H1 (cell line): ENCODE data around the gene NEDD4L.

ENCODE experiments used
- ASH2L ChIP-seq: fragments of 200-600, 300-600 bp; sonication (generic); IDR thresholded peaks from one replicate; pipeline ENCODE4 v1.7.1; 2017; ENCODE audit warnings: low read length
- BCL11A ChIP-seq, 2 experiments: IDR thresholded peaks; one replicate each; pipeline ENCODE4 v1.6.1; 2011; ENCODE audit warnings: low read depth in 2 of 2, low read length in 2 of 2, mild to moderate bottlenecking in 2 of 2
- CTCF ChIP-seq, 3 experiments: IDR thresholded peaks; 1 replicate in 2 of 3; 2 replicates in 1 of 3; pipeline versions ENCODE4 v1.5.1 to v1.6.1; 2011; ENCODE audit warnings: low read length in 3 of 3, mild to moderate bottlenecking in 3 of 3, inconsistent platforms in 2 of 3, low read depth in 1 of 3, moderate library complexity in 1 of 3; ENCODE audit not compliant: insufficient read depth in 1 of 3; ENCODE audit errors: control extremely low read depth in 1 of 3

GRCh38 chr18:58144671-58145285 lies 100.8 kb downstream of the NEDD4L start:
- TF ChIP-seq ASH2L, result no peak
- TF ChIP-seq CTCF (IDR thresholded peaks at IDR 0.05; ENCODE audit: control extremely low read depth in 1 of 3, insufficient read depth in 1 of 3, low read depth in 1 of 3, low read length in 3 of 3), result no peak
- TF ChIP-seq BCL11A (IDR thresholded peaks at IDR 0.05; ENCODE audit: low read depth in 2 of 2, low read length in 2 of 2), result no peak
